H9 (cell line): ENCODE measurements around the gene MYL3. TPM values are rescaled to one million over a fixed set of nuclear protein-coding genes. Genes with fewer than 3 reads are reported as not detected.
A peak's percentile ranks its signal among the peaks of the same experiment; 100 is the strongest.

ENCODE experiments used
- DNase-seq: peaks from one replicate; pipeline ENCODE4 v3.0.0-alpha.2; 2017
- H2AFZ ChIP-seq: one replicate; pipeline ENCODE4 v1.6.1; 2013; ENCODE audit warnings: mild to moderate bottlenecking, low read length, control low read depth, moderate library complexity
- H2AK5ac ChIP-seq: 2 replicates; pipeline ENCODE4 v1.6.1; 2013; ENCODE audit warnings: low read length, control low read depth, mixed read lengths; ENCODE audit not compliant: insufficient read length
- H2BK120ac ChIP-seq: one replicate; pipeline ENCODE4 v1.6.1; 2013; ENCODE audit warnings: low read depth, mild to moderate bottlenecking, low read length, control low read depth, inconsistent platforms; ENCODE audit not compliant: poor library complexity, severe bottlenecking
- H2BK12ac ChIP-seq: 2 replicates; pipeline ENCODE4 v1.6.1; 2013; ENCODE audit warnings: low read length, control low read depth, mixed read lengths, low read depth; ENCODE audit not compliant: insufficient read length
- H2BK15ac ChIP-seq: 2 replicates; pipeline ENCODE4 v1.6.1; 2013; ENCODE audit warnings: low read depth, low read length, control low read depth
- H2BK20ac ChIP-seq: one replicate; pipeline ENCODE4 v1.6.1; 2013; ENCODE audit warnings: low read depth, mild to moderate bottlenecking, low read length, control low read depth, inconsistent platforms; ENCODE audit not compliant: poor library complexity, severe bottlenecking
- H2BK5ac ChIP-seq: 2 replicates; pipeline ENCODE4 v1.6.1; 2013; ENCODE audit warnings: low read length, control low read depth, mixed read lengths; ENCODE audit not compliant: insufficient read length
- H3K14ac ChIP-seq: 2 replicates; pipeline ENCODE4 v1.6.1; 2013; ENCODE audit warnings: low read length, control low read depth; ENCODE audit not compliant: insufficient read depth
- H3K18ac ChIP-seq: 2 replicates; pipeline ENCODE4 v1.6.1; 2013; ENCODE audit warnings: low read depth, mild to moderate bottlenecking, mixed read lengths, low read length, control low read depth; ENCODE audit not compliant: insufficient read length
- H3K23ac ChIP-seq: 2 replicates; pipeline ENCODE4 v1.6.1; 2013; ENCODE audit warnings: low read length, control low read depth, mixed read lengths, low read depth; ENCODE audit not compliant: insufficient read length
- H3K23me2 ChIP-seq: 2 replicates; pipeline ENCODE4 v1.6.1; 2013; ENCODE audit warnings: low read depth, mild to moderate bottlenecking, mixed read lengths, low read length, control low read depth; ENCODE audit not compliant: insufficient read length, poor library complexity, severe bottlenecking
- H3K27ac ChIP-seq: 2 replicates; pipeline ENCODE4 v1.5.1; 2013; ENCODE audit warnings: low read length, control low read depth, mixed read lengths, low read depth; ENCODE audit not compliant: insufficient read length
- H3K27me3 ChIP-seq: 2 replicates; pipeline ENCODE4 v1.6.1; 2013; ENCODE audit warnings: low read length, control low read depth, inconsistent platforms; ENCODE audit not compliant: insufficient read depth
- H3K4ac ChIP-seq: 2 replicates; pipeline ENCODE4 v1.6.1; 2013; ENCODE audit warnings: low read depth, mild to moderate bottlenecking, control low read depth, inconsistent platforms, low read length, moderate library complexity
- H3K4me1 ChIP-seq: 2 replicates; pipeline ENCODE4 v1.6.1; 2013; ENCODE audit warnings: low read length, control low read depth, inconsistent platforms; ENCODE audit not compliant: insufficient read depth
- H3K4me2 ChIP-seq: 2 replicates; pipeline ENCODE4 v1.6.1; 2013; ENCODE audit warnings: low read length, control low read depth, mixed read lengths; ENCODE audit not compliant: insufficient read length, insufficient read depth
- H3K56ac ChIP-seq: 2 replicates; pipeline ENCODE4 v1.6.1; 2013; ENCODE audit warnings: low read depth, mild to moderate bottlenecking, mixed read lengths, low read length, control low read depth; ENCODE audit not compliant: insufficient read length
- H3K79me1 ChIP-seq: 2 replicates; pipeline ENCODE4 v1.6.1; 2013; ENCODE audit warnings: low read depth, mild to moderate bottlenecking, moderate library complexity, low read length, control low read depth, inconsistent platforms; ENCODE audit not compliant: insufficient read depth, poor library complexity, severe bottlenecking
- H3K79me2 ChIP-seq: 2 replicates; pipeline ENCODE4 v1.6.1; 2013; ENCODE audit warnings: low read length, control low read depth, inconsistent platforms; ENCODE audit not compliant: insufficient read depth
- H3K9ac ChIP-seq: 2 replicates; pipeline ENCODE4 v1.6.1; 2013; ENCODE audit warnings: low read length, control low read depth, mixed read lengths; ENCODE audit not compliant: insufficient read length; ENCODE audit errors: extremely low read depth
- H3K9me3 ChIP-seq: one replicate; pipeline ENCODE4 v1.6.1; 2013; ENCODE audit warnings: low read depth, low read length, inconsistent platforms; ENCODE audit not compliant: control insufficient read depth
- H3T11ph ChIP-seq: one replicate; pipeline ENCODE4 v1.6.1; 2013; ENCODE audit warnings: mild to moderate bottlenecking, low read length, control low read depth, inconsistent platforms
- H4K20me1 ChIP-seq: one replicate; pipeline ENCODE4 v1.6.1; 2013; ENCODE audit not compliant: control insufficient read depth, insufficient read length, insufficient read depth
- H4K5ac ChIP-seq: 2 replicates; pipeline ENCODE4 v1.6.1; 2013; ENCODE audit warnings: low read depth, mild to moderate bottlenecking, mixed read lengths, low read length, control low read depth; ENCODE audit not compliant: insufficient read length
- H4K8ac ChIP-seq: replicated peaks from 2 replicates; pipeline ENCODE4 v1.6.1; 2013; ENCODE audit warnings: low read length, control low read depth, mixed read lengths, low read depth; ENCODE audit not compliant: insufficient read length
- H4K91ac ChIP-seq: 2 replicates; pipeline ENCODE4 v1.6.1; 2013; ENCODE audit warnings: low read depth, mild to moderate bottlenecking, moderate library complexity, mixed read lengths, low read length, control low read depth; ENCODE audit not compliant: insufficient read length
- H3K27ac Mint-ChIP-seq, 3 experiments: 2 replicates in 2 of 3; 3 replicates in 1 of 3; pipeline ENCODE4 v1.8.0; 2020 to 2021; ENCODE audit warnings: mixed read lengths in 3 of 3, mild to moderate bottlenecking in 1 of 3, moderate library complexity in 1 of 3
- H3K27me3 Mint-ChIP-seq: 2 replicates; pipeline ENCODE4 v1.8.0; 2021; ENCODE audit warnings: low read depth, mild to moderate bottlenecking, moderate library complexity, mixed read lengths
- H3K36me3 Mint-ChIP-seq, 3 experiments: 2 replicates in 2 of 3; 3 replicates in 1 of 3; pipeline ENCODE4 v1.8.0; 2020 to 2021; ENCODE audit warnings: low read depth in 3 of 3, mixed read lengths in 3 of 3; ENCODE audit not compliant: insufficient read depth in 1 of 3
- H3K4me1 Mint-ChIP-seq, 2 experiments: 2 replicates each; pipeline ENCODE4 v1.8.0; 2020; ENCODE audit warnings: mixed read lengths in 2 of 2
- H3K4me3 Mint-ChIP-seq, 2 experiments: 2 replicates in 1 of 2; 3 replicates in 1 of 2; pipeline ENCODE4 v1.8.0; 2020 to 2021; ENCODE audit warnings: mild to moderate bottlenecking in 2 of 2, mixed read lengths in 2 of 2, moderate library complexity in 1 of 2
- H3K9me3 Mint-ChIP-seq, 2 experiments: 2 replicates in 1 of 2; 3 replicates in 1 of 2; pipeline ENCODE4 v1.8.0; 2020; ENCODE audit warnings: mild to moderate bottlenecking in 2 of 2, mixed read lengths in 2 of 2, moderate library complexity in 1 of 2
- CTCF ChIP-seq: fragments of 200-600 bp; sonication (generic); conservative IDR thresholded peaks from 3 replicates; pipeline ENCODE4 v1.8.0; 2021; ENCODE audit warnings: antibody characterized with exemption, mild to moderate bottlenecking
- WGBS: extraction: QIAGEN DNeasy Blood & Tissue Kit; methylation state at CpG from one replicate; pipeline ENCODE4 v1.1.7; 2013; ENCODE audit warnings: missing lambda C conversion rate, low lambda C conversion rate, mixed read lengths; ENCODE audit not compliant: insufficient read length; ENCODE audit errors: extremely low coverage; 5-methylcytosine and 5-hydroxymethylcytosine counted together
- total RNA-seq: library from RNA; stranded (reverse); gene quantifications from 2 replicates; pipeline ENCODE4 v1.2.1, GENCODE V29; 2021

The MYL3 gene
- total RNA-seq, 1 experiment from 2014 or later, result 0.24 TPM

- no peaks in the 10 kb centered on the region for H3K79me1 ChIP-seq
- no peaks in the 10 kb centered on the region for H3K23me2 ChIP-seq
- no peak overlapping the region for H3K23ac ChIP-seq
- H2BK12ac ChIP-seq, result no peak overlapping the region
- no peak overlapping the region for H2BK5ac ChIP-seq
- no peak overlapping the region for H3T11ph ChIP-seq
- H3K27ac Mint-ChIP-seq, result no peak overlapping the region
- no CpG with 5 or more reads among the region's 18 CpGs for WGBS
- H3K27me3 Mint-ChIP-seq, result peaks cover 2% of the 10 kb centered on the region; the same call in 1 of the 2 replicates
- H3K56ac ChIP-seq, result no peak overlapping the region
- H4K91ac ChIP-seq, result no peak overlapping the region
- H2BK120ac ChIP-seq, result no peak overlapping the region
- H3K4ac ChIP-seq, result no peak overlapping the region
- no peaks in the 10 kb centered on the region for H3K36me3 Mint-ChIP-seq
- peaks cover 3 to 5% of the 10 kb centered on the region in 2 experiments; a peak in 3 of 4 replicates for H3K4me1 Mint-ChIP-seq
- H4K5ac ChIP-seq, result no peak overlapping the region
- H2AFZ ChIP-seq, result no peak overlapping the region
- H3K14ac ChIP-seq, result no peak overlapping the region
- peak; percentile 94 for TF ChIP-seq CTCF
- H4K8ac ChIP-seq, result no peak overlapping the region
- H2BK15ac ChIP-seq, result no peak overlapping the region
- no peaks in the 10 kb centered on the region for H3K27me3 ChIP-seq
- no peaks in the 10 kb centered on the region for H3K79me2 ChIP-seq
- H3K9me3 Mint-ChIP-seq, result no peaks in the 10 kb centered on the region
- H3K27ac ChIP-seq, result no peak overlapping the region
- H2AK5ac ChIP-seq, result no peak overlapping the region
- no peak overlapping the region for H3K9ac ChIP-seq
- H3K4me3 Mint-ChIP-seq, result no peak overlapping the region
- no peak overlapping the region for H3K4me2 ChIP-seq
- no peak overlapping the region for H2BK20ac ChIP-seq
- H3K18ac ChIP-seq, result no peak overlapping the region
- H4K20me1 ChIP-seq, result no peaks in the 10 kb centered on the region
- DNase-seq, result peak; percentile 90
- no peaks in the 10 kb centered on the region for H3K4me1 ChIP-seq
- no peaks in the 10 kb centered on the region for H3K9me3 ChIP-seq
These were observed 46.4 kb upstream of the MYL3 start for GRCh38 chr3:46909535-46910161.
